Glutamatergic neuron (in vitro differentiated cells): ENCODE measurements around the gene FARS2. TPM values are rescaled to one million over a fixed set of nuclear protein-coding genes. Genes with fewer than 3 reads are reported as not detected.

ENCODE experiments used
- DNase-seq: peaks from one replicate; pipeline ENCODE4 v3.0.0; 2022
- H3K27ac Mint-ChIP-seq: one replicate; pipeline ENCODE4 v1.8.0; 2020; ENCODE audit warnings: mild to moderate bottlenecking, mixed read lengths, inconsistent platforms; ENCODE audit not compliant: unreplicated experiment
- H3K27me3 Mint-ChIP-seq: one replicate; pipeline ENCODE4 v1.8.0; 2020; ENCODE audit warnings: mild to moderate bottlenecking, moderate library complexity, mixed read lengths, inconsistent platforms; ENCODE audit not compliant: unreplicated experiment
- H3K36me3 Mint-ChIP-seq: one replicate; pipeline ENCODE4 v1.8.0; 2020; ENCODE audit warnings: mild to moderate bottlenecking, mixed read lengths, inconsistent platforms; ENCODE audit not compliant: unreplicated experiment
- H3K4me1 Mint-ChIP-seq: one replicate; pipeline ENCODE4 v1.8.0; 2020; ENCODE audit warnings: mild to moderate bottlenecking, low read depth, mixed read lengths, inconsistent platforms; ENCODE audit not compliant: unreplicated experiment
- H3K4me3 Mint-ChIP-seq: one replicate; pipeline ENCODE4 v1.8.0; 2020; ENCODE audit warnings: mild to moderate bottlenecking, mixed read lengths, inconsistent platforms; ENCODE audit not compliant: unreplicated experiment
- H3K9me3 Mint-ChIP-seq: one replicate; pipeline ENCODE4 v1.8.0; 2020; ENCODE audit warnings: mild to moderate bottlenecking, moderate library complexity, mixed read lengths, inconsistent platforms; ENCODE audit not compliant: unreplicated experiment
- total RNA-seq: library from RNA; stranded (reverse); fragmentation: NEBNext Ultra II Directional; extraction: Animal tissue kit (Norgen Biotek cat#: 25700); gene quantifications from one replicate; pipeline ENCODE4 v1.2.1, GENCODE V29; 2021; ENCODE audit not compliant: unreplicated experiment
- TF ChIP-seq, protein P1 (sequence below): fragments of 200-600 bp; sonication (generic); IDR thresholded peaks from one replicate; pipeline ENCODE4 v1.5.0; 2021; ENCODE audit not compliant: partially characterized antibody, unreplicated experiment

Gene FARS2
- total RNA-seq, 1 donor from 2014 or later = 14.2 TPM

DNA sequence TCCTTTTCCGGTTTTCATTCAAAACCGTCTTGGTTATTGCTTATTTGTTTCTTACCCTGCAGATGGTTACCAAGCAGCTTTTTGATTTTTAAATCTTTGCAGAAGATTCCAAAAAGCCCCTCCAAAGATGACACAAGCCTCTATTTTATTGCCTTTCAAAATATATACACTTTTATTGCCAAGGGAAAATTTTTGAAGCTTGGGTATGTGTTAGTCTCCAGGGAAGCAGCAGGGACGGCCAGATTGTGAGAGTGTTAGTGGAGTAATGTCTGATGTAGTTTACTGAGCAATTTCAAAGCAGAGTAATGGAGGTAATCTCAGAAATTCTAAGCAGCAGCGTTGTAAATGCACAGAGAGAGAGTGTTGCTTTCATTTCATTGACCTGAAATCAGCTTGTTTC is 193.8 kb downstream of the FARS2 start:
- no peak overlapping the region for H3K4me3 Mint-ChIP-seq
- TF ChIP-seq, protein P1, sequence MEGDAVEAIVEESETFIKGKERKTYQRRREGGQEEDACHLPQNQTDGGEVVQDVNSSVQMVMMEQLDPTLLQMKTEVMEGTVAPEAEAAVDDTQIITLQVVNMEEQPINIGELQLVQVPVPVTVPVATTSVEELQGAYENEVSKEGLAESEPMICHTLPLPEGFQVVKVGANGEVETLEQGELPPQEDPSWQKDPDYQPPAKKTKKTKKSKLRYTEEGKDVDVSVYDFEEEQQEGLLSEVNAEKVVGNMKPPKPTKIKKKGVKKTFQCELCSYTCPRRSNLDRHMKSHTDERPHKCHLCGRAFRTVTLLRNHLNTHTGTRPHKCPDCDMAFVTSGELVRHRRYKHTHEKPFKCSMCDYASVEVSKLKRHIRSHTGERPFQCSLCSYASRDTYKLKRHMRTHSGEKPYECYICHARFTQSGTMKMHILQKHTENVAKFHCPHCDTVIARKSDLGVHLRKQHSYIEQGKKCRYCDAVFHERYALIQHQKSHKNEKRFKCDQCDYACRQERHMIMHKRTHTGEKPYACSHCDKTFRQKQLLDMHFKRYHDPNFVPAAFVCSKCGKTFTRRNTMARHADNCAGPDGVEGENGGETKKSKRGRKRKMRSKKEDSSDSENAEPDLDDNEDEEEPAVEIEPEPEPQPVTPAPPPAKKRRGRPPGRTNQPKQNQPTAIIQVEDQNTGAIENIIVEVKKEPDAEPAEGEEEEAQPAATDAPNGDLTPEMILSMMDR = no peak
- H3K27me3 Mint-ChIP-seq = peaks cover 2% of the 10 kb centered on the region
- H3K36me3 Mint-ChIP-seq = no peaks in the 10 kb centered on the region
- peaks cover 17% of the 10 kb centered on the region for H3K4me1 Mint-ChIP-seq
- no peak overlapping the region for H3K27ac Mint-ChIP-seq
- no peaks in the 10 kb centered on the region for H3K9me3 Mint-ChIP-seq
- no peak for DNase-seq

DNA sequence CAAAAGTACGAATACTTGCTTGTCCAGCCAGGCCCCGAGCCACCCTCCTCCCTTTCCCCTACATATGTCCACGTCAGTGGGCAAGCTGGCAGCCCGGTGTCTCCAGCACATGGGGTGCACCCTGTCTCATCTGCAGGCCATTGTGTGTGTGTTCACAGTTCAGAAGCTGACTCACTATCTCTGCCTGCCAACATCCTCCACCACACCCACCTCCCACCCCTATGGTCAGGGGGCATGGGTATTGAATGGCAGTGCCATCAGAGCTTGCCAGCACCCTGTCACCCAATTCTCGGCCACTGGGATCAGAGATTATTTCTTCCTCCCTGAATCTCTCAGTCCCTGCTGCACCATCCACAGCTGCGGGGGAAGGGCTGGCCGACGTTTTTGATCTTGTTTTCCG is 195.7 kb downstream of the FARS2 start:
- Mint-ChIP-seq H3K9me3 (no peaks in the 10 kb centered on the region), H3K36me3 (no peaks in the 10 kb centered on the region), H3K4me3 (no peak overlapping the region), H3K4me1 (peaks cover 17% of the 10 kb centered on the region), H3K27me3 (peaks cover 2% of the 10 kb centered on the region), H3K27ac (no peak overlapping the region)
- no peak for DNase-seq
- TF ChIP-seq, protein P1 = no peak

- H3K27ac Mint-ChIP-seq = no peak overlapping the region
- H3K27me3 Mint-ChIP-seq = peaks cover 2% of the 10 kb centered on the region
- TF ChIP-seq, protein P1 = no peak
- no peak overlapping the region for H3K4me3 Mint-ChIP-seq
- H3K36me3 Mint-ChIP-seq = no peaks in the 10 kb centered on the region
- H3K4me1 Mint-ChIP-seq = peaks cover 17% of the 10 kb centered on the region
- no peak for DNase-seq
- H3K9me3 Mint-ChIP-seq = no peaks in the 10 kb centered on the region
These were observed 196.8 kb downstream of the FARS2 start for GRCh38 chr6:5457983-5458683.

DNA sequence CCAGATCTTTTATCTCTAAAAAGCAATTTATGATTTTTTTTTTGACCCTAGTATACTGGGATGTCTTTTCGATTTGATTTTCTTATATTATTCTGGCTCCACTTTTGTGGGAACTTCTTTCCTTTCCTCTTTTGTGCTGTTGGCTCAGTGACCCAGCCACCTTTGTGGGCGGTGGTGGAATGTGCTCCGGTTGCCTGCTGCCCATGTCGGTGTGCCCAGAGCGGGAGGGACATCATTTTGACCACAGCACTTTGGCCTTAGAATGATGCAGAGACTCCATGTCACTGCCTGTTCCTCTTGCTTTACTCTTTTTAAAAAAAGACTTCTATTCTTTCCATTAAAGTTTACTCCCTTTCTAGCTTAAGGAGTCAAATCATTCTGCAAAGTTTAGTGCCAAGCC is 198.0 kb downstream of the FARS2 start:
- DNase-seq = no peak
- H3K36me3 Mint-ChIP-seq = no peaks in the 10 kb centered on the region
- H3K9me3 Mint-ChIP-seq = peaks cover 4% of the 10 kb centered on the region
- H3K4me3 Mint-ChIP-seq = no peak overlapping the region
- H3K27me3 Mint-ChIP-seq = peaks cover 2% of the 10 kb centered on the region
- TF ChIP-seq, protein P1 = no peak
- H3K27ac Mint-ChIP-seq = peak overlapping the region; percentile 38
- H3K4me1 Mint-ChIP-seq = peaks cover 27% of the 10 kb centered on the region

DNA sequence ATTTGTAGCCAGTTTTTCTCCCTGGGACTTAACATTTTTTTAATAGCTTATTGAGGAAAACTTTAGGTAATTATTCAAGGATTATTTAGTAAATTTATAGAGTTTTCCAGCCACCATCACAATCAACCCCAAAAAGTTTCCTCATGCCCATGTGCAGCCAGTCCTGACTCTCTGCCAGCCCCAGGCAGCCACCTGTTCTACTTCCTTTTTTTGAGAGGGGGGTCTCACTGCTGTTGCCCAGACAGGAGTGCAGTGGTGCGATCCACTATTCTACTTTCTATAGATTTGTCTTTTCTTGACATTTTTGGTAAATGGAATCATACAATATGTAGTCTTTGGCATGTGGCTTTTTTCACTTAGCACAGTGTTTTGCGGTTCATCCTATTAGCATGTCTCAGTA is 200.1 kb downstream of the FARS2 start:
- Mint-ChIP-seq H3K9me3 (peaks cover 5% of the 10 kb centered on the region), H3K27me3 (peaks cover 2% of the 10 kb centered on the region), H3K4me1 (peaks cover 32% of the 10 kb centered on the region), H3K36me3 (no peaks in the 10 kb centered on the region), H3K27ac (no peak overlapping the region), H3K4me3 (no peak overlapping the region)
- DNase-seq = no peak
- TF ChIP-seq, protein P1 = no peak
